Panc1 (cell line): Measurements from ENCODE around the gene PHF20. TPM values are rescaled to one million over a fixed set of nuclear protein-coding genes. Genes with fewer than 3 reads are reported as not detected.

Experiments used
- ATAC-seq: fragments of 200-7000 bp; cut with Tn5 transposase; 2 replicates; pipeline ENCODE4 v1.9.1; 2020; ENCODE audit warnings: mild to moderate bottlenecking, moderate library complexity
- BruUV-seq: library from RNA; stranded (reverse); fragments of 400-500 nt; replicated peaks from 2 replicates; lab custom pipeline; 2021; lab: Mats Ljungman, UMichigan
- CTCF ChIA-PET: fragments of 300-600 bp; sonication (Branson Sonifier 250); formaldehyde crosslinking; loops from one replicate; lab custom pipeline; 2022; ENCODE audit warnings: antibody characterized with exemption; lab: Charles Lee
- POLR2A ChIA-PET: fragments of 300-600 bp; sonication (Branson Sonifier 250); formaldehyde crosslinking; loops from one replicate; lab custom pipeline; 2022; ENCODE audit warnings: antibody characterized with exemption; lab: Charles Lee
- DNase-seq: peaks from one replicate; pipeline ENCODE4 v3.0.0-alpha.2; 2010; ENCODE audit warnings: low read depth, low spot score
- H3K27ac ChIP-seq: 2 replicates; pipeline ENCODE4 v1.5.1; 2011; ENCODE audit warnings: mild to moderate bottlenecking, low read length, inconsistent platforms
- H3K27me3 ChIP-seq: fragments of 200-500 bp; sonication (Bioruptor generic); 2 replicates; pipeline ENCODE4 v1.6.0; 2014; ENCODE audit warnings: low read length, inconsistent platforms; ENCODE audit not compliant: control insufficient read depth, insufficient read depth
- H3K36me3 ChIP-seq: fragments of 200-500 bp; sonication (Bioruptor generic); 2 replicates; pipeline ENCODE4 v1.5.1; 2014; ENCODE audit warnings: inconsistent platforms, mild to moderate bottlenecking, low read length, moderate library complexity; ENCODE audit not compliant: control insufficient read depth, insufficient read depth
- H3K4me1 ChIP-seq: 2 replicates; pipeline ENCODE4 v1.5.1; 2011; ENCODE audit warnings: inconsistent platforms, mild to moderate bottlenecking, low read length, moderate library complexity; ENCODE audit not compliant: control insufficient read depth, insufficient read depth
- H3K4me3 ChIP-seq, 2 experiments: 2 replicates each; pipeline ENCODE4 v1.5.1; 2011 to 2012; ENCODE audit warnings: low read depth in 2 of 2, low read length in 2 of 2, mild to moderate bottlenecking in 2 of 2, inconsistent platforms in 1 of 2, moderate library complexity in 1 of 2
- H3K9me3 ChIP-seq: fragments of 200-500 bp; sonication (Bioruptor generic); 2 replicates; pipeline ENCODE4 v1.5.1; 2014; ENCODE audit warnings: low read depth, mild to moderate bottlenecking, inconsistent platforms, low read length, moderate library complexity; ENCODE audit not compliant: control insufficient read depth, insufficient read depth
- POLR2AphosphoS5 ChIP-seq: IDR thresholded peaks from 2 replicates; pipeline ENCODE4 v1.6.1; 2012; ENCODE audit warnings: mild to moderate bottlenecking, low read depth, low read length, moderate library complexity
- SIN3A ChIP-seq: IDR thresholded peaks from 2 replicates; pipeline ENCODE4 v1.6.1; 2012; ENCODE audit warnings: low read depth, mild to moderate bottlenecking, low read length, moderate library complexity, borderline replicate concordance; ENCODE audit not compliant: insufficient read depth
- TCF7L2 ChIP-seq: IDR thresholded peaks from 2 replicates; pipeline ENCODE4 v1.6.1; 2011; ENCODE audit warnings: mild to moderate bottlenecking, low read depth, low read length, inconsistent platforms
- in situ Hi-C: cut with HindIII; loops from 2 replicates; pipeline ENCODE4 v1.10.0; 2016; ENCODE audit warnings: low sequenced_read_pairs, low pct_unique_long_range_greater_than_20kb
- intact Hi-C: fragments of 100-400 bp; cut with micrococcal nuclease; formaldehyde crosslinking; loops from one replicate; pipeline ENCODE4 v1.10.0; 2022; ENCODE audit not compliant: unreplicated experiment
- total RNA-seq: library from RNA; stranded (reverse); gene quantifications from one replicate; pipeline ENCODE4 v1.2.1, GENCODE V29; 2021; ENCODE audit not compliant: unreplicated experiment
- TF ChIP-seq, protein P1 (sequence below): fragments of 450-650 bp; IDR thresholded peaks from 2 replicates; pipeline ENCODE4 v1.5.1; 2017; ENCODE audit warnings: mild to moderate bottlenecking
- TF ChIP-seq, protein P2 (sequence below), 2 experiments: IDR thresholded peaks; 2 replicates each; pipeline ENCODE4 v1.6.1; 2011 to 2012; ENCODE audit warnings: low read depth in 2 of 2, control low read depth in 1 of 2, low read length in 1 of 2, mild to moderate bottlenecking in 1 of 2, moderate library complexity in 1 of 2; ENCODE audit not compliant: insufficient read depth in 1 of 2

The PHF20 gene
- total RNA-seq, 1 experiment from 2014 or later = 51.5 TPM

GRCh38 chr20:35883336-35883777 is 111.5 kb downstream of the PHF20 start:
- intact Hi-C loops (loop anchor here (5.0 kb wide), 1 partner anchor 141 kb away; the partner anchor contains the start of gene RBM39), in situ Hi-C loops (no loop called here)
- H3K27ac ChIP-seq = peak overlapping the region; percentile 69
- no peaks in the 10 kb centered on the region for H3K27me3 ChIP-seq
- H3K4me3 ChIP-seq = peak overlapping the region in 1 of 2 experiments; percentile 52; a peak in 2 of 4 replicates
- ATAC-seq = peak; percentile 18; the same call in 1 of the 2 replicates
- H3K4me1 ChIP-seq = peaks cover 10% of the 10 kb centered on the region
- no TSS peak for BruUV-seq
- no peak for TF ChIP-seq POLR2AphosphoS5
- TF ChIP-seq TCF7L2 = no peak
- no peak for TF ChIP-seq SIN3A
- TF ChIP-seq, protein P1, sequence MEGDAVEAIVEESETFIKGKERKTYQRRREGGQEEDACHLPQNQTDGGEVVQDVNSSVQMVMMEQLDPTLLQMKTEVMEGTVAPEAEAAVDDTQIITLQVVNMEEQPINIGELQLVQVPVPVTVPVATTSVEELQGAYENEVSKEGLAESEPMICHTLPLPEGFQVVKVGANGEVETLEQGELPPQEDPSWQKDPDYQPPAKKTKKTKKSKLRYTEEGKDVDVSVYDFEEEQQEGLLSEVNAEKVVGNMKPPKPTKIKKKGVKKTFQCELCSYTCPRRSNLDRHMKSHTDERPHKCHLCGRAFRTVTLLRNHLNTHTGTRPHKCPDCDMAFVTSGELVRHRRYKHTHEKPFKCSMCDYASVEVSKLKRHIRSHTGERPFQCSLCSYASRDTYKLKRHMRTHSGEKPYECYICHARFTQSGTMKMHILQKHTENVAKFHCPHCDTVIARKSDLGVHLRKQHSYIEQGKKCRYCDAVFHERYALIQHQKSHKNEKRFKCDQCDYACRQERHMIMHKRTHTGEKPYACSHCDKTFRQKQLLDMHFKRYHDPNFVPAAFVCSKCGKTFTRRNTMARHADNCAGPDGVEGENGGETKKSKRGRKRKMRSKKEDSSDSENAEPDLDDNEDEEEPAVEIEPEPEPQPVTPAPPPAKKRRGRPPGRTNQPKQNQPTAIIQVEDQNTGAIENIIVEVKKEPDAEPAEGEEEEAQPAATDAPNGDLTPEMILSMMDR = no peak
- TF ChIP-seq, protein P2, sequence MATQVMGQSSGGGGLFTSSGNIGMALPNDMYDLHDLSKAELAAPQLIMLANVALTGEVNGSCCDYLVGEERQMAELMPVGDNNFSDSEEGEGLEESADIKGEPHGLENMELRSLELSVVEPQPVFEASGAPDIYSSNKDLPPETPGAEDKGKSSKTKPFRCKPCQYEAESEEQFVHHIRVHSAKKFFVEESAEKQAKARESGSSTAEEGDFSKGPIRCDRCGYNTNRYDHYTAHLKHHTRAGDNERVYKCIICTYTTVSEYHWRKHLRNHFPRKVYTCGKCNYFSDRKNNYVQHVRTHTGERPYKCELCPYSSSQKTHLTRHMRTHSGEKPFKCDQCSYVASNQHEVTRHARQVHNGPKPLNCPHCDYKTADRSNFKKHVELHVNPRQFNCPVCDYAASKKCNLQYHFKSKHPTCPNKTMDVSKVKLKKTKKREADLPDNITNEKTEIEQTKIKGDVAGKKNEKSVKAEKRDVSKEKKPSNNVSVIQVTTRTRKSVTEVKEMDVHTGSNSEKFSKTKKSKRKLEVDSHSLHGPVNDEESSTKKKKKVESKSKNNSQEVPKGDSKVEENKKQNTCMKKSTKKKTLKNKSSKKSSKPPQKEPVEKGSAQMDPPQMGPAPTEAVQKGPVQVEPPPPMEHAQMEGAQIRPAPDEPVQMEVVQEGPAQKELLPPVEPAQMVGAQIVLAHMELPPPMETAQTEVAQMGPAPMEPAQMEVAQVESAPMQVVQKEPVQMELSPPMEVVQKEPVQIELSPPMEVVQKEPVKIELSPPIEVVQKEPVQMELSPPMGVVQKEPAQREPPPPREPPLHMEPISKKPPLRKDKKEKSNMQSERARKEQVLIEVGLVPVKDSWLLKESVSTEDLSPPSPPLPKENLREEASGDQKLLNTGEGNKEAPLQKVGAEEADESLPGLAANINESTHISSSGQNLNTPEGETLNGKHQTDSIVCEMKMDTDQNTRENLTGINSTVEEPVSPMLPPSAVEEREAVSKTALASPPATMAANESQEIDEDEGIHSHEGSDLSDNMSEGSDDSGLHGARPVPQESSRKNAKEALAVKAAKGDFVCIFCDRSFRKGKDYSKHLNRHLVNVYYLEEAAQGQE (IDR thresholded peaks at IDR 0.05; ENCODE audit: insufficient read depth in 1 of 2, low read depth in 2 of 2, low read length in 1 of 2) = no peak
- no peaks in the 10 kb centered on the region for H3K36me3 ChIP-seq
- POLR2A ChIA-PET = interaction anchor here (0.5 kb wide), 1 partner anchor 197 kb away, joined by 7 read pairs; no protein-coding TSS in a partner anchor
- no peak for DNase-seq
- H3K9me3 ChIP-seq = no peaks in the 10 kb centered on the region
- CTCF ChIA-PET = interaction anchor here (0.5 to 0.7 kb wide), 3 partner anchors 60 to 943 kb away, joined by 3 to 6 read pairs (median 3); no protein-coding TSS in a partner anchor

- peak overlapping the region; percentile 23 to 52 for H3K4me3 ChIP-seq
Observed at GRCh38 chr20:35883778-35884540, 112.1 kb downstream of the PHF20 start.

More at GRCh38 chr20:35883778-35884540, 112.1 kb downstream of the PHF20 start:
- ChIA-PET CTCF (interaction anchor here (1.0 kb wide), 1 partner anchor 142 kb away, joined by 3 read pairs; the partner anchor contains the start of gene RBM39), POLR2A (interaction anchor here (0.5 kb wide), 1 partner anchor 198 kb away, joined by 7 read pairs; no protein-coding TSS in a partner anchor)
- intact Hi-C loops (loop anchor here (5.0 kb wide), 1 partner anchor 142 kb away; the partner anchor contains the start of gene RBM39), in situ Hi-C loops (no loop called here)
- ATAC-seq (peak; percentile 95), DNase-seq (peak; percentile 95)
- H3K27ac ChIP-seq = peak overlapping the region; percentile 69
- no peaks in the 10 kb centered on the region for H3K27me3 ChIP-seq
- no peaks in the 10 kb centered on the region for H3K36me3 ChIP-seq
- H3K4me1 ChIP-seq = peaks cover 10% of the 10 kb centered on the region
- no TSS peak for BruUV-seq
- TF ChIP-seq, protein P1 = peak; percentile 93
- TF ChIP-seq SIN3A (no peak), TCF7L2 (no peak), POLR2AphosphoS5 (no peak)
- TF ChIP-seq, protein P2 (IDR thresholded peaks at IDR 0.05; ENCODE audit: insufficient read depth in 1 of 2, low read depth in 2 of 2, low read length in 1 of 2) = no peak
- H3K9me3 ChIP-seq = no peaks in the 10 kb centered on the region
